ENCODE results near the gene UPB1. TPM values are rescaled to one million over a fixed set of nuclear protein-coding genes. Genes with fewer than 3 reads are reported as not detected.
A peak's percentile ranks its signal among the peaks of the same experiment; 100 is the strongest.

UPB1 gene
- total RNA-seq, 2 donors from 2014 or later, result 0.52 TPM; not detected in 1

- peak overlapping the region in 2 of 4 donors; percentile 2 to 29 for H3K27ac ChIP-seq
- H3K4me1 ChIP-seq, result peaks cover 9% of the 10 kb centered on the region
- H3K27me3 ChIP-seq, result no peaks in the 10 kb centered on the region
- H3K9me3 ChIP-seq, result no peaks in the 10 kb centered on the region
- DNase-seq, result no peak
- 88 to 95% methylated on average over 7 of the region's 7 CpGs for WGBS, 2 donors
- H3K4me3 ChIP-seq, result no peak overlapping the region
- peaks cover 5 to 8% of the 10 kb centered on the region in 2 donors for H3K36me3 ChIP-seq (replicated peaks in 1 of 2; ENCODE audit: insufficient read depth in 1 of 2, low read depth in 2 of 2)
- no peak for TF ChIP-seq CTCF (IDR thresholded peaks at IDR 0.05)
- no peak for TF ChIP-seq POLR2A (IDR thresholded peaks at IDR 0.05)
- no peak for ATAC-seq
- intact Hi-C loops (cut with DNase I), result no loop called here
Measured at GRCh38 chr22:24571266-24571665, 76.1 kb downstream of the UPB1 start.

GRCh38 chr22:24576778-24577177 is 81.6 kb downstream of the UPB1 start:
- peaks cover 1 to 5% of the 10 kb centered on the region in 2 donors for H3K36me3 ChIP-seq (replicated peaks in 1 of 2; ENCODE audit: insufficient read depth in 1 of 2, low read depth in 2 of 2)
- no peak for ATAC-seq
- peak overlapping the region in 1 of 4 donors; percentile 10 for H3K27ac ChIP-seq
- H3K27me3 ChIP-seq, result no peaks in the 10 kb centered on the region
- H3K4me1 ChIP-seq, result peaks cover 20% of the 10 kb centered on the region
- no peak overlapping the region for H3K4me3 ChIP-seq
- 42 to 52% methylated on average over 1 of the region's 1 CpG for WGBS, 2 donors
- DNase-seq, result no peak
- H3K9me3 ChIP-seq, result no peaks in the 10 kb centered on the region
- TF ChIP-seq POLR2A (IDR thresholded peaks at IDR 0.05), result no peak
- no peak for TF ChIP-seq CTCF (IDR thresholded peaks at IDR 0.05)
- intact Hi-C loops (cut with DNase I), result no loop called here

Other genes with a start within 250 kb of the UPB1 start
- 10 to 100 TPM; 23.1 to 26.0 TPM for gene SPECC1L, start 224.5 kb upstream of the UPB1 start, total RNA-seq
- gene ADORA2A, start 67.7 kb upstream of the UPB1 start, total RNA-seq, result 10 to 100 TPM in 1 of 2 donors, 1 to 10 TPM in 1; 2.1 to 19.4 TPM
- 10 to 100 TPM; 44.4 to 58.7 TPM for gene GUCD1, start 59.8 kb downstream of the UPB1 start, total RNA-seq
- gene SNRPD3, start 60.7 kb downstream of the UPB1 start, total RNA-seq, result 10 to 100 TPM; 30.4 to 65.6 TPM
- 10 to 100 TPM; 20.8 to 33.9 TPM for gene LRRC75B, start 97.7 kb downstream of the UPB1 start, total RNA-seq
- 10 to 100 TPM; 45.4 to 58.7 TPM for gene GGT1, start 107.9 kb downstream of the UPB1 start, total RNA-seq